IMR-90 (cell line): ENCODE measurements around the gene CANX. TPM values are rescaled to one million over a fixed set of nuclear protein-coding genes. Genes with fewer than 3 reads are reported as not detected.

ENCODE experiments used
- ATAC-seq: fragments of 200-7000 bp; cut with Tn5 transposase; 2 replicates; pipeline ENCODE4 v1.9.1; 2020; ENCODE audit warnings: low read depth, mild to moderate bottlenecking, moderate library complexity
- BruUV-seq: library from RNA; stranded (reverse); fragments of 400-500 nt; replicated peaks from 2 replicates; lab custom pipeline; 2021; lab: Mats Ljungman, UMichigan
- CTCF ChIA-PET: fragments of 300-600 bp; formaldehyde crosslinking; extraction: SDS; loops from one replicate; lab custom pipeline; 2021; ENCODE audit warnings: antibody characterized with exemption; lab: Yijun Ruan, JAX
- POLR2A ChIA-PET: fragments of 300-600 bp; sonication (Branson Sonifier 250); formaldehyde crosslinking; loops from one replicate; lab custom pipeline; 2022; ENCODE audit warnings: antibody characterized with exemption; ENCODE audit not compliant: unreplicated experiment; lab: Charles Lee
- DNase-seq: peaks from one replicate; pipeline ENCODE4 v3.0.0; 2013
- H2AFZ ChIP-seq: replicated peaks from 2 replicates; pipeline ENCODE3; 2013; ENCODE audit warnings: low read length, mild to moderate bottlenecking; ENCODE audit not compliant: poor library complexity
- H2AK5ac ChIP-seq: 2 replicates; pipeline ENCODE4 v1.6.1; 2013; ENCODE audit warnings: low read depth, low read length, inconsistent platforms
- H2AK9ac ChIP-seq: replicated peaks from 2 replicates; pipeline ENCODE3; 2013; ENCODE audit warnings: mild to moderate bottlenecking, low read depth, low read length, moderate library complexity; ENCODE audit not compliant: poor library complexity
- H2BK120ac ChIP-seq: 2 replicates; pipeline ENCODE4 v1.6.1; 2013; ENCODE audit warnings: low read depth, low read length, inconsistent platforms
- H2BK15ac ChIP-seq: 3 replicates; pipeline ENCODE4 v1.6.1; 2013; ENCODE audit warnings: low read depth, low read length, inconsistent platforms
- H2BK20ac ChIP-seq: 2 replicates; pipeline ENCODE4 v1.6.1; 2013; ENCODE audit warnings: low read depth, mild to moderate bottlenecking, inconsistent platforms, low read length, moderate library complexity
- H2BK5ac ChIP-seq: 2 replicates; pipeline ENCODE4 v1.6.1; 2013; ENCODE audit warnings: mild to moderate bottlenecking, low read depth, low read length, inconsistent platforms; ENCODE audit not compliant: poor library complexity, severe bottlenecking
- H3K14ac ChIP-seq: replicated peaks from 2 replicates; pipeline ENCODE4 v1.6.1; 2013; ENCODE audit warnings: low read depth, low read length, inconsistent platforms
- H3K18ac ChIP-seq: 2 replicates; pipeline ENCODE4 v1.6.1; 2013; ENCODE audit warnings: low read depth, low read length, control low read depth
- H3K23ac ChIP-seq: 2 replicates; pipeline ENCODE4 v1.6.1; 2013; ENCODE audit warnings: low read depth, low read length, inconsistent platforms
- H3K27ac ChIP-seq: 2 replicates; pipeline ENCODE4 v1.5.1; 2013; ENCODE audit warnings: mild to moderate bottlenecking, control low read depth, low read length; ENCODE audit not compliant: insufficient read depth
- H3K27me3 ChIP-seq: 2 replicates; pipeline ENCODE4 v1.6.1; 2013; ENCODE audit warnings: low read length; ENCODE audit not compliant: control insufficient read depth, insufficient read depth
- H3K36me3 ChIP-seq: 2 replicates; pipeline ENCODE4 v1.6.1; 2013; ENCODE audit warnings: low read length, mixed read lengths; ENCODE audit not compliant: control insufficient read depth, insufficient read depth
- H3K4ac ChIP-seq: 2 replicates; pipeline ENCODE4 v1.6.1; 2013; ENCODE audit warnings: low read depth, low read length, inconsistent platforms
- H3K4me1 ChIP-seq: 2 replicates; pipeline ENCODE4 v1.6.1; 2013; ENCODE audit warnings: low read length, mixed read lengths; ENCODE audit not compliant: control insufficient read depth, insufficient read depth
- H3K4me2 ChIP-seq: 2 replicates; pipeline ENCODE4 v1.6.1; 2013; ENCODE audit warnings: low read depth, mild to moderate bottlenecking, control low read depth, low read length, moderate library complexity
- H3K4me3 ChIP-seq: 2 replicates; pipeline ENCODE4 v1.5.1; 2013; ENCODE audit warnings: low read depth, mild to moderate bottlenecking, control low read depth, low read length, moderate library complexity; ENCODE audit not compliant: insufficient read depth
- H3K56ac ChIP-seq: 2 replicates; pipeline ENCODE4 v1.6.1; 2013; ENCODE audit warnings: low read length, inconsistent platforms; ENCODE audit not compliant: insufficient read depth; ENCODE audit errors: extremely low read depth
- H3K79me1 ChIP-seq, 2 experiments: 2 replicates each; pipeline ENCODE4 v1.6.1; 2013; ENCODE audit warnings: low read length in 2 of 2, inconsistent platforms in 1 of 2, low read depth in 1 of 2
- H3K9ac ChIP-seq: 2 replicates; pipeline ENCODE4 v1.6.1; 2013; ENCODE audit warnings: low read depth, low read length, control low read depth
- H3K9me1 ChIP-seq: 2 replicates; pipeline ENCODE4 v1.6.1; 2013; ENCODE audit warnings: low read length, inconsistent platforms; ENCODE audit not compliant: insufficient read depth
- H3K9me3 ChIP-seq: 2 replicates; pipeline ENCODE4 v1.6.1; 2013; ENCODE audit warnings: low read length; ENCODE audit not compliant: control insufficient read depth, insufficient read depth
- H4K20me1 ChIP-seq: 2 replicates; pipeline ENCODE4 v1.6.1; 2013; ENCODE audit warnings: low read length, inconsistent platforms; ENCODE audit not compliant: insufficient read depth
- H4K5ac ChIP-seq: 2 replicates; pipeline ENCODE4 v1.6.1; 2013; ENCODE audit warnings: mild to moderate bottlenecking, low read depth, low read length, control low read depth
- H4K8ac ChIP-seq, 2 experiments: 2 replicates each; pipeline ENCODE4 v1.6.1; 2013; ENCODE audit warnings: low read depth in 2 of 2, low read length in 2 of 2, control low read depth in 1 of 2, inconsistent platforms in 1 of 2
- H4K91ac ChIP-seq: 2 replicates; pipeline ENCODE4 v1.6.1; 2013; ENCODE audit warnings: low read depth, low read length, inconsistent platforms; ENCODE audit not compliant: insufficient read depth
- BHLHE40 ChIP-seq: fragments of 150-350 bp; IDR thresholded peaks from 2 replicates; pipeline ENCODE4 v1.6.1; 2016; ENCODE audit warnings: mild to moderate bottlenecking, low read depth, low read length
- CEBPB ChIP-seq: IDR thresholded peaks from 2 replicates; pipeline ENCODE4 v1.6.1; 2012; ENCODE audit warnings: low read depth, low read length, improper control_type of control experiment
- CHD1 ChIP-seq: IDR thresholded peaks from 2 replicates; pipeline ENCODE4 v1.6.1; 2012; ENCODE audit warnings: low read depth, low read length, improper control_type of control experiment
- MAFK ChIP-seq: IDR thresholded peaks from 2 replicates; pipeline ENCODE4 v1.6.1; 2012; ENCODE audit warnings: low read depth, low read length, improper control_type of control experiment
- MAZ ChIP-seq: IDR thresholded peaks from 2 replicates; pipeline ENCODE4 v1.6.1; 2012; ENCODE audit warnings: low read depth, mild to moderate bottlenecking, low read length, improper control_type of control experiment, moderate library complexity, borderline replicate concordance
- NFE2L2 ChIP-seq: fragments of 150-350 bp; IDR thresholded peaks from 2 replicates; pipeline ENCODE4 v1.6.1; 2016; ENCODE audit warnings: low read depth, mild to moderate bottlenecking, low read length
- POLR2A ChIP-seq: IDR thresholded peaks from 2 replicates; pipeline ENCODE4 v1.6.1; 2012; ENCODE audit warnings: mild to moderate bottlenecking, low read depth, low read length
- RAD21 ChIP-seq: IDR thresholded peaks from 2 replicates; pipeline ENCODE4 v1.6.1; 2012; ENCODE audit warnings: low read length, improper control_type of control experiment
- RCOR1 ChIP-seq: IDR thresholded peaks from 2 replicates; pipeline ENCODE4 v1.6.1; 2012; ENCODE audit warnings: mild to moderate bottlenecking, low read length, improper control_type of control experiment; ENCODE audit not compliant: insufficient replicate concordance
- RFX5 ChIP-seq: IDR thresholded peaks from 2 replicates; pipeline ENCODE4 v1.8.0; 2012; ENCODE audit warnings: low read depth, mild to moderate bottlenecking, low read length, moderate library complexity
- USF2 ChIP-seq: fragments of 150-350 bp; IDR thresholded peaks from 2 replicates; pipeline ENCODE4 v1.6.1; 2017; ENCODE audit warnings: mild to moderate bottlenecking, antibody characterized with exemption, low read length, low read depth
- WGBS, 2 experiments: methylation state at CpG; one replicate each; pipeline versions ENCODE4 v1.1.5 to v1.1.7; 2013; ENCODE audit warnings: missing lambda C conversion rate in 2 of 2; ENCODE audit not compliant: insufficient read length in 1 of 2; ENCODE audit errors: extremely low coverage in 2 of 2; 5-methylcytosine and 5-hydroxymethylcytosine counted together
- dilution Hi-C: fragments of 300-500 bp; cut with HindIII; formaldehyde crosslinking; loops from one replicate; pipeline ENCODE4 v1.14.3; 2018; ENCODE audit warnings: low sequenced_read_pairs; ENCODE audit not compliant: unreplicated experiment
- in situ Hi-C: fragments of 300-500 bp; cut with MboI; formaldehyde crosslinking; loops from 3 replicates; pipeline ENCODE4 v1.14.3; 2019; ENCODE audit warnings: low sequenced_read_pairs, inconsistent platforms, mixed read lengths
- intact Hi-C: fragments of 100-400 bp; cut with micrococcal nuclease; formaldehyde crosslinking; loops from 2 replicates; pipeline ENCODE4 v1.10.0; 2022
- polyA plus RNA-seq, 3 experiments: library from polyadenylated mRNA; depleted of rRNA; stranded (reverse); fragments of >200 nt; gene quantifications; 2 replicates each; pipeline ENCODE4 v1.2.3, GENCODE V29; 2012; ENCODE audit warnings: low replicate concordance in 1 of 3
- total RNA-seq: library from RNA; depleted of rRNA; stranded (reverse); fragments of >200 nt; gene quantifications from 2 replicates; pipeline ENCODE4 v1.2.3, GENCODE V29; 2012
- TF ChIP-seq, protein P1 (sequence below): fragments of 150-350 bp; IDR thresholded peaks from 2 replicates; pipeline ENCODE4 v1.6.1; 2016; ENCODE audit warnings: low read depth, mild to moderate bottlenecking, low read length, moderate library complexity, borderline replicate concordance

The CANX gene
- total and polyA plus RNA-seq, 2 of the 4 experiments (the other 2 are of a cell fraction) = 216 to 345 TPM

- peaks cover 12 to 32% of the 10 kb centered on the region in 2 experiments for H3K79me1 ChIP-seq
- intact Hi-C loops = no loop called here
- no peak overlapping the region for H3K4me3 ChIP-seq
- no peak overlapping the region for H2BK5ac ChIP-seq
- BruUV-seq = no TSS peak
- H2AK9ac ChIP-seq = no peak overlapping the region
- peak; percentile 18 for DNase-seq
- no CpG with 5 or more reads among the region's 3 CpGs for WGBS, 2 experiments
- ChIA-PET CTCF (no interaction called here), POLR2A (no interaction called here)
- H2BK120ac ChIP-seq = no peak overlapping the region
- TF ChIP-seq NFE2L2 (no peak), MAZ (no peak), MAFK (no peak), CEBPB (no peak), BHLHE40 (no peak), USF2 (no peak), RCOR1 (no peak), RAD21 (no peak), CHD1 (no peak), POLR2A (no peak), RFX5 (no peak)
- TF ChIP-seq, protein P1, sequence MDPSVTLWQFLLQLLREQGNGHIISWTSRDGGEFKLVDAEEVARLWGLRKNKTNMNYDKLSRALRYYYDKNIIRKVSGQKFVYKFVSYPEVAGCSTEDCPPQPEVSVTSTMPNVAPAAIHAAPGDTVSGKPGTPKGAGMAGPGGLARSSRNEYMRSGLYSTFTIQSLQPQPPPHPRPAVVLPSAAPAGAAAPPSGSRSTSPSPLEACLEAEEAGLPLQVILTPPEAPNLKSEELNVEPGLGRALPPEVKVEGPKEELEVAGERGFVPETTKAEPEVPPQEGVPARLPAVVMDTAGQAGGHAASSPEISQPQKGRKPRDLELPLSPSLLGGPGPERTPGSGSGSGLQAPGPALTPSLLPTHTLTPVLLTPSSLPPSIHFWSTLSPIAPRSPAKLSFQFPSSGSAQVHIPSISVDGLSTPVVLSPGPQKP = no peak
- peak; percentile 56 for ATAC-seq
- no peak overlapping the region for H2AK5ac ChIP-seq
- H4K8ac ChIP-seq = no peak overlapping the region
- H4K20me1 ChIP-seq = peaks cover 46% of the 10 kb centered on the region
- no peaks in the 10 kb centered on the region for H3K9me3 ChIP-seq
- in situ Hi-C loops = no loop called here
- H3K36me3 ChIP-seq = peaks cover 9% of the 10 kb centered on the region
- no peak overlapping the region for H3K18ac ChIP-seq
- dilution Hi-C loops = no loop called here
- H2AFZ ChIP-seq = no peak overlapping the region
- H3K27ac ChIP-seq = no peak overlapping the region
- no peak overlapping the region for H3K14ac ChIP-seq
- H3K4me2 ChIP-seq = no peak overlapping the region
- no peak overlapping the region for H2BK15ac ChIP-seq
- no peak overlapping the region for H4K5ac ChIP-seq
- no peak overlapping the region for H4K91ac ChIP-seq
- H3K9me1 ChIP-seq = peaks cover 8% of the 10 kb centered on the region
- no peak overlapping the region for H3K4ac ChIP-seq
- H3K56ac ChIP-seq = no peak overlapping the region
- H2BK20ac ChIP-seq = no peak overlapping the region
- H3K23ac ChIP-seq = no peak overlapping the region
- no peak overlapping the region for H3K9ac ChIP-seq
- H3K27me3 ChIP-seq = no peaks in the 10 kb centered on the region
- no peaks in the 10 kb centered on the region for H3K4me1 ChIP-seq
Observed at GRCh38 chr5:179747811-179748210, 49.0 kb downstream of the CANX start.
